Natural killer cell treated with Interleukin-12 subunit alpha and Interleukin-12 subunit beta and Interleukin-15 and Interleukin-18, amount 100 ng/mL, for 72 hours (primary cell): ENCODE results near the gene CALD1. TPM values are rescaled to one million over a fixed set of nuclear protein-coding genes. Genes with fewer than 3 reads are reported as not detected.

ENCODE experiments used
- ATAC-seq, 2 donors: fragments of 150-1000 bp; cut with Tn5 transposase in 1 of 2; sonication (Bioruptor Pico), chemical (Tn5 transposase) in 1 of 2; 2 replicates each; pipeline ENCODE4 v1.10.0; 2021
- DNase-seq: peaks from one replicate; pipeline ENCODE4 v3.0.0; 2022; ENCODE audit warnings: low spot score
- H3K27ac Mint-ChIP-seq, 2 donors: 1 replicate in 1 of 2; 2 replicates in 1 of 2; pipeline ENCODE4 v1.8.0; 2022; ENCODE audit warnings: mixed read lengths in 2 of 2, mild to moderate bottlenecking in 1 of 2, moderate library complexity in 1 of 2
- H3K27me3 Mint-ChIP-seq, 2 donors: 1 replicate in 1 of 2; 2 replicates in 1 of 2; pipeline ENCODE4 v1.8.0; 2022; ENCODE audit warnings: mixed read lengths in 2 of 2
- H3K36me3 Mint-ChIP-seq: one replicate; pipeline ENCODE4 v1.8.0; 2022; ENCODE audit warnings: mixed read lengths
- H3K4me1 Mint-ChIP-seq, 2 donors: 1 replicate in 1 of 2; 2 replicates in 1 of 2; pipeline ENCODE4 v1.8.0; 2022; ENCODE audit warnings: low read depth in 2 of 2, mixed read lengths in 2 of 2, mild to moderate bottlenecking in 1 of 2
- H3K4me3 Mint-ChIP-seq: one replicate; pipeline ENCODE4 v1.8.0; 2022; ENCODE audit warnings: mixed read lengths
- H3K9me3 Mint-ChIP-seq: 2 replicates; pipeline ENCODE4 v1.8.0; 2022; ENCODE audit warnings: mixed read lengths
- total RNA-seq, 2 donors: library from RNA; stranded (reverse); gene quantifications; one replicate each; pipeline ENCODE4 v1.2.3, GENCODE V29; 2022

The CALD1 gene
- total RNA-seq, 2 donors from 2014 or later, result 0.11 to 0.40 TPM

DNA sequence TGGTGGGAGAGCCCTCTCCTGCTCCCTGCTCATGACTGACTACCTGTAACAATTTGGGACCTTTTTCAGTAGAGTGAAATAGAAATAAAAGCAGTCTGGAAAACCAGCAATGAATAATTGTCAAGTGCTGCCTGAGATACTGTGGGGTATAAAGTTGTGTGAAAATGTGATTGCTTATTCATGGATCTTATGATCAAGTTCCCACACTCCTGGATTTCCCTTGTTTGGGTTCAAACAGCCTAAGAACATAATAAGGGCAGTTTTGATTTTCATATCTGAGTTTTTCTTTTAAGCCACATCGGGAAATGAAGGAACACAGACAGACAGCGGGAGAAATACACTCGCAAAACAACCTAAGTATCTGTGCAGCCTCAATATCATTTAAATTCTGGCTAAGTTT is 52.9 kb downstream of the CALD1 start:
- no peaks in the 10 kb centered on the region for H3K36me3 Mint-ChIP-seq
- DNase-seq, result no peak
- H3K27me3 Mint-ChIP-seq, result peaks cover 13 to 19% of the 10 kb centered on the region in 2 donors
- ATAC-seq, result no peak
- no peaks in the 10 kb centered on the region for H3K4me1 Mint-ChIP-seq
- no peaks in the 10 kb centered on the region for H3K9me3 Mint-ChIP-seq
- H3K4me3 Mint-ChIP-seq, result no peak overlapping the region
- H3K27ac Mint-ChIP-seq, result no peak overlapping the region

DNA sequence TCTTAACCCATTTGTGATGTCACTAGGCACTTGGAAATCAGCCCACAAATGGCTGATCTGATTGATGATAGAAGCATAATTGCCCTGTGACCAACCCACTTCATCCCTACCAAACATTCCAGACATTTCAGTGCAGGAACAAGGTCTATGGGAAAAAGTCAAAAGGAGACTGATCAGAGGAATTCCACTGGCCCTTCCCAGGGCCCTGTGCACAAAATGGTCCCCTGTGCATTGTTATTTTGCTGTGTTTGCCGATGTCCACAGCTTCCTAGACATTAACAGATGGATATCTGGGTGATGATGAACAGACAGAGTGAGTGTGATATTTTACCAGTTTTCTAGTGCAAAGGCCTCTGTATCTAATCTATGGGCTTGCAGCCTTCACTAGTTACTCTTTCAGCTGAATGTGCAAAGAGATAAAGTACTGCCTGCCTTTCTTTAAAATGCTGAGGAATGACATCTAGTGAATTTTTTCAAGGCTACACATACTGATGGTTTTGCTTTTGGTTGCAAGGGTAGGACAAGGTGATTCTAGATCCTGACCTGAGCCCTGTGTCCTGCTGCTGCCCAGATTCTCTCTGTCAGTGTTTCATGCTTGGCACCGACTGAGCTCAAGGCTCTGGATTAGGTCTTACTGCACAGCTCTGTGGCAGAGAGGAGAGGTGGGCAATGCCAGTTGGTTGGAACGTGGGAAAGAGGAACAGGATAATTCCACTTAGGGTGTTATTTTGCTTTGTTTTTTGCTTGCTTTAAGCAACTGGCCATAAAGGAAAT is 55.4 kb downstream of the CALD1 start:
- H3K9me3 Mint-ChIP-seq, result no peaks in the 10 kb centered on the region
- H3K27me3 Mint-ChIP-seq, result peaks cover 8 to 28% of the 10 kb centered on the region in 2 donors
- no peak overlapping the region for H3K27ac Mint-ChIP-seq
- no peak for DNase-seq
- H3K4me3 Mint-ChIP-seq, result no peak overlapping the region
- no peak for ATAC-seq
- H3K4me1 Mint-ChIP-seq, result no peaks in the 10 kb centered on the region
- no peaks in the 10 kb centered on the region for H3K36me3 Mint-ChIP-seq

DNA sequence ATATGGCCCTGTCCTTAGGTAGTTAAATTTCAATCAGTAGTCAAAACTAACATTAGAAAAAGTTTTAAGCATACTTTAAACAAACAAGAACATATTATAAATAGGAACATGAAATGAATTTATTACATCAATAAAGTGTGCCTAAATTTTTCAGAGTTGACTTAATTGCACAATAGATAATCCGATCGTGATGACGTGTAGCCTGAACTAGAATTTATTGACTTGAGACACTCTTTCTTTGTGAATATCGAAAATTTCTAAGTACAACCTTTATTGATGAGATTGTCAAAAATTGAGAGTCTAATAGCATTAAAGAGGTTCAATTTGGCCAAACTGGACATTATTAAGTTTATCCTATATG is 56.0 kb downstream of the CALD1 start:
- no peaks in the 10 kb centered on the region for H3K36me3 Mint-ChIP-seq
- DNase-seq (no peak), ATAC-seq (no peak)
- no peak overlapping the region for H3K4me3 Mint-ChIP-seq
- no peaks in the 10 kb centered on the region for H3K9me3 Mint-ChIP-seq
- H3K27ac Mint-ChIP-seq, result no peak overlapping the region
- H3K27me3 Mint-ChIP-seq, result peaks cover 8 to 34% of the 10 kb centered on the region in 2 donors
- H3K4me1 Mint-ChIP-seq, result no peaks in the 10 kb centered on the region

- no peaks in the 10 kb centered on the region for H3K36me3 Mint-ChIP-seq
- H3K9me3 Mint-ChIP-seq, result no peaks in the 10 kb centered on the region
- H3K4me1 Mint-ChIP-seq, result no peaks in the 10 kb centered on the region
- H3K27me3 Mint-ChIP-seq, result peaks cover 13 to 40% of the 10 kb centered on the region in 2 donors
- no peak overlapping the region for H3K4me3 Mint-ChIP-seq
- ATAC-seq, result no peak
- DNase-seq, result no peak
- H3K27ac Mint-ChIP-seq, result no peak overlapping the region
These were observed 57.0 kb downstream of the CALD1 start for GRCh38 chr7:134836447-134836846.

DNA sequence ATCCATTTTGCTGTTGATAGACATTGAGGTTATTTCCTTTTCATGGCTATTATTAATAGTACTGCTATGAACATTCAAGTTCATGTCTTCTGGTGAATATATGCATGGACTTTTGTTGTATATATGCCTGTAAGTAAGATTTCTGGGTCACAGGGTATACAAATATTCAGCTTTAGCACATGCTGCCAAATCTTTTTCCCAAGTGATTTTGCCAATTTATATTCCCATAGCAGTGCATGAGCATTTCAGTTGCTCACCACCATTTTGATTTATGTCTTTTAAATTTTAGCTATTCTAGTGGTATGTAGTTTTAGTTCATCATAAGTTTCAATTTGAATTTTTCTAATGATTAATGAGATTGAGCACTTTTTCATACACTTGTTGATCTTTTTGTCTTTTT is 59.9 kb downstream of the CALD1 start:
- ATAC-seq (no peak), DNase-seq (no peak)
- Mint-ChIP-seq H3K4me3 (no peak overlapping the region), H3K27ac (no peak overlapping the region), H3K4me1 (no peaks in the 10 kb centered on the region), H3K36me3 (no peaks in the 10 kb centered on the region), H3K27me3 (peaks cover 9 to 34% of the 10 kb centered on the region in 2 donors), H3K9me3 (no peaks in the 10 kb centered on the region)

DNA sequence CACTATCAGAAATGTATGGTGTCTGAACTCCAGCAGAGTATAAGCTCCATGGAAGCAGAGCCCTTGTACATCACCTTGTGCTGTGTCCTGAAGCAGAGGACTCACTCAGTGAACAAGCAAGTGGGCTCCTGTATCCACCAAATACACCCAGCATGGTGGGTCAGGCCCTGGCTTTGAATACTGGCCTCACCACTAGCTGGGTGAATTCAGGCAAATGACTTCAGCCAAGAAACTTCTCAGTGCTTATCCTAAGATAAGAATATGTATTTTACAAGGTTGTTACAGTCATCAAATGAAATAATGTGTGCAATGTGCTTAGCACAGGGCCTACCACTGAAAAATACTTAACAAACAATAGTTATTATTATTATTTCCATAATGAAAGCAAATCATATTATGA is 62.6 kb downstream of the CALD1 start:
- H3K36me3 Mint-ChIP-seq, result no peaks in the 10 kb centered on the region
- no peak overlapping the region for H3K27ac Mint-ChIP-seq
- H3K4me1 Mint-ChIP-seq, result no peaks in the 10 kb centered on the region
- no peaks in the 10 kb centered on the region for H3K9me3 Mint-ChIP-seq
- no peak for ATAC-seq
- no peak overlapping the region for H3K4me3 Mint-ChIP-seq
- DNase-seq, result no peak
- H3K27me3 Mint-ChIP-seq, result peaks cover 6 to 41% of the 10 kb centered on the region in 2 donors

- DNase-seq, result no peak
- Mint-ChIP-seq H3K27me3 (peaks cover 6 to 40% of the 10 kb centered on the region in 2 donors), H3K27ac (no peak overlapping the region), H3K4me3 (no peak overlapping the region), H3K4me1 (no peaks in the 10 kb centered on the region), H3K36me3 (no peaks in the 10 kb centered on the region), H3K9me3 (no peaks in the 10 kb centered on the region)
- no peak for ATAC-seq
These were observed 63.5 kb downstream of the CALD1 start for GRCh38 chr7:134842886-134843430.

DNA sequence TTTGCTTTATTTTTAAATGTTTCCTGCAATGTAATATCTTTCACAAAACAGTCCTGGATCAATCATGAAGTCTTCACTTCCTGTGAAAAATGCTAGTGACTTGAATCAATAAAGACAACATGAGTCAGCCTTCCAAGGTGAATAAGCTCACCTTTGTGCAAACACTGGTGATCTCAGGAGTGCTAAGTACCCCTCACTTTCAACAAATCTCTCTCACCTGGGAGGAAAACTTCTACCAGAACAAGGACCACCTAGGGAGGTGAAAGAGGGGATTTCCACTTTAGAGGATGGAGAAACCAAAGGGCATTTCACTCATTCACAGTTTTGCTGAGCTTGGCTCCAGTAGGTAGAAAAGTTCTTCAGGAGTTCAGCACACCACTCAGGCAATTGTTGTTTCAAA is 64.8 kb downstream of the CALD1 start:
- Mint-ChIP-seq H3K27me3 (peaks cover 6 to 28% of the 10 kb centered on the region in 2 donors), H3K27ac (no peak overlapping the region), H3K9me3 (no peaks in the 10 kb centered on the region), H3K36me3 (no peaks in the 10 kb centered on the region), H3K4me3 (no peak overlapping the region), H3K4me1 (no peaks in the 10 kb centered on the region)
- ATAC-seq (no peak), DNase-seq (no peak)

- no peak overlapping the region for H3K4me3 Mint-ChIP-seq
- H3K9me3 Mint-ChIP-seq, result no peaks in the 10 kb centered on the region
- H3K4me1 Mint-ChIP-seq, result no peaks in the 10 kb centered on the region
- H3K36me3 Mint-ChIP-seq, result no peaks in the 10 kb centered on the region
- ATAC-seq (no peak), DNase-seq (no peak)
- H3K27me3 Mint-ChIP-seq, result peaks cover 6 to 16% of the 10 kb centered on the region in 2 donors
- no peak overlapping the region for H3K27ac Mint-ChIP-seq
These were observed 66.0 kb downstream of the CALD1 start for GRCh38 chr7:134845461-134845860.

- no peak for DNase-seq
- Mint-ChIP-seq H3K27ac (no peak overlapping the region), H3K4me1 (peaks cover 0 to 4% of the 10 kb centered on the region in 2 donors), H3K4me3 (no peak overlapping the region), H3K27me3 (peaks cover 0 to 7% of the 10 kb centered on the region in 2 donors), H3K9me3 (no peaks in the 10 kb centered on the region), H3K36me3 (no peaks in the 10 kb centered on the region)
- no peak for ATAC-seq
These were observed 68.6 kb downstream of the CALD1 start for GRCh38 chr7:134847851-134848588.

- H3K27ac Mint-ChIP-seq, result no peak overlapping the region
- H3K9me3 Mint-ChIP-seq, result no peaks in the 10 kb centered on the region
- H3K27me3 Mint-ChIP-seq, result peaks cover 0 to 5% of the 10 kb centered on the region in 2 donors
- no peaks in the 10 kb centered on the region for H3K36me3 Mint-ChIP-seq
- no peak overlapping the region for H3K4me3 Mint-ChIP-seq
- H3K4me1 Mint-ChIP-seq, result peaks cover 4 to 8% of the 10 kb centered on the region in 2 donors
- no peak for ATAC-seq
- DNase-seq, result no peak
These were observed 70.6 kb downstream of the CALD1 start for GRCh38 chr7:134850066-134850465.

DNA sequence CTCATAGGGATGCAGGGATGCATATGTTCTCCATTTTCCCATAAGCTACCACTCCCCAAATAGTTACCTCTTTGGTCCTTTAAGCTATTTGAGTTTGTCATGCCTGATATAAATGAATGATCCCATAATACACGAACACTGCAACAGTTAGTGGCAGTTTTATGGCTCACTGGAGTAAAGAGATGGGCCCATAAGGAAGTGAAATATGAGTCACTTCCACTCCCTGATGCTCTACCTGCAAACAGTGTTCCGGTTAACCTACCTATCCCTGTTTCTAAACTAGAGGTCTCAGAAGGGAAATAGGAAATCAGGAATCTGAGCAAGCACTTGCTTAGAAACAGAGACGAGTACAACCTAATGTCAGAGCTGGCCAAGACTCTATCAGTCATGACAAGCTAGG is 71.7 kb downstream of the CALD1 start:
- DNase-seq, result no peak
- ATAC-seq, result no peak
- H3K27me3 Mint-ChIP-seq, result no peaks in the 10 kb centered on the region
- H3K9me3 Mint-ChIP-seq, result no peaks in the 10 kb centered on the region
- H3K4me3 Mint-ChIP-seq, result no peak overlapping the region
- no peaks in the 10 kb centered on the region for H3K36me3 Mint-ChIP-seq
- H3K27ac Mint-ChIP-seq, result no peak overlapping the region
- H3K4me1 Mint-ChIP-seq, result peaks cover 15 to 17% of the 10 kb centered on the region in 2 donors

- Mint-ChIP-seq H3K27me3 (no peaks in the 10 kb centered on the region), H3K27ac (no peak overlapping the region), H3K4me1 (peaks cover 22 to 24% of the 10 kb centered on the region in 2 donors), H3K9me3 (no peaks in the 10 kb centered on the region), H3K36me3 (no peaks in the 10 kb centered on the region), H3K4me3 (no peak overlapping the region)
- no peak for ATAC-seq
- no peak for DNase-seq
These were observed 73.2 kb downstream of the CALD1 start for GRCh38 chr7:134852625-134853024.

GRCh38 chr7:134854816-134855215 is 75.4 kb downstream of the CALD1 start:
- Mint-ChIP-seq H3K4me3 (no peak overlapping the region), H3K9me3 (no peaks in the 10 kb centered on the region), H3K4me1 (peaks cover 22 to 24% of the 10 kb centered on the region in 2 donors), H3K36me3 (no peaks in the 10 kb centered on the region), H3K27ac (no peak overlapping the region), H3K27me3 (peaks cover 2% of the 10 kb centered on the region in 2 donors)
- DNase-seq (no peak), ATAC-seq (no peak)
